WTC11 (cell line): ENCODE results near the gene TSPAN18.

Experiments
- EMX1 ChIP-seq: fragments of 250-450 bp; sonication (Bioruptor Pico); IDR thresholded peaks from 2 replicates; pipeline ENCODE4 v1.8.0; 2021; ENCODE audit warnings: mild to moderate bottlenecking
- TF ChIP-seq, protein P1 (sequence below): fragments of 200-600 bp; IDR thresholded peaks from 2 replicates; pipeline ENCODE4 v1.8.0; 2022; ENCODE audit warnings: antibody characterized with exemption

DNA sequence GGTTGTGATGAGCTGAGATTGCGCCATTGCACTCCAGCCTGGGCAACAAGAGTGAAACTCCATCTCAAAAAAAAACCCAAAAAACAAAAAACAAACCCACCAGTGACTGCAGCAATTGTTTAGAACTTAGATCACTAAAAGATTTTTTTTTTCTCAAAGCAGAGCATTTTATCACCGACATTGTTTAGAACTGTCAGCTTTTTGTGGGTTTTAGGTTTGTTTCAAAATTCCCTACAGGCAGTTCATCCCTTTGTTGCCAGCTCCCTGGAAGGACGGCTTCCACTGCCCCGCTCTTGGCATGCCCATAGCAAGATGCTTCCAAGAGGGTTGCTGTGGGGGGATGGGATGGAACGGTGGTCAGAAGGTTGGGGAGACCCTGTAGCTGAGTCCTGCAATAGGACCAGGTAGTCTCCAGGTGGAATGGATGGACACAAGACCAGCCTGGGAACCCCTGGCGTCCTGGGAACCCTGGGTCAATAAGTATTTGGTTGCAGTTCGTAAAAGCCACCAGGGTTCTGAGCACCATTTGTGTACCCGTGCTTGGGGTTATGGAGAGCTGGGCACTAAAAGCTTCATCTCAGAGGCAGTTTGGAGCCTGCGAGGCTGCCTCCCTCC, 46.7 kb downstream of the TSPAN18 start:
- TF ChIP-seq, protein P1, sequence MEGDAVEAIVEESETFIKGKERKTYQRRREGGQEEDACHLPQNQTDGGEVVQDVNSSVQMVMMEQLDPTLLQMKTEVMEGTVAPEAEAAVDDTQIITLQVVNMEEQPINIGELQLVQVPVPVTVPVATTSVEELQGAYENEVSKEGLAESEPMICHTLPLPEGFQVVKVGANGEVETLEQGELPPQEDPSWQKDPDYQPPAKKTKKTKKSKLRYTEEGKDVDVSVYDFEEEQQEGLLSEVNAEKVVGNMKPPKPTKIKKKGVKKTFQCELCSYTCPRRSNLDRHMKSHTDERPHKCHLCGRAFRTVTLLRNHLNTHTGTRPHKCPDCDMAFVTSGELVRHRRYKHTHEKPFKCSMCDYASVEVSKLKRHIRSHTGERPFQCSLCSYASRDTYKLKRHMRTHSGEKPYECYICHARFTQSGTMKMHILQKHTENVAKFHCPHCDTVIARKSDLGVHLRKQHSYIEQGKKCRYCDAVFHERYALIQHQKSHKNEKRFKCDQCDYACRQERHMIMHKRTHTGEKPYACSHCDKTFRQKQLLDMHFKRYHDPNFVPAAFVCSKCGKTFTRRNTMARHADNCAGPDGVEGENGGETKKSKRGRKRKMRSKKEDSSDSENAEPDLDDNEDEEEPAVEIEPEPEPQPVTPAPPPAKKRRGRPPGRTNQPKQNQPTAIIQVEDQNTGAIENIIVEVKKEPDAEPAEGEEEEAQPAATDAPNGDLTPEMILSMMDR: no peak
- TF ChIP-seq EMX1 (CRISPR knock-in tag): no peak
